WI38 (cell line): ENCODE data around the gene CRADD.

Source experiments
- H3K4me3 ChIP-seq: 2 replicates; pipeline ENCODE4 v1.5.1; 2011; ENCODE audit warnings: low read depth, mild to moderate bottlenecking, control low read depth, low read length
- TF ChIP-seq, protein P1 (sequence below): IDR thresholded peaks from 2 replicates; pipeline ENCODE4 v1.5.1; 2012; ENCODE audit warnings: low read depth, mild to moderate bottlenecking, control low read depth, low read length

The CRADD gene

DNA sequence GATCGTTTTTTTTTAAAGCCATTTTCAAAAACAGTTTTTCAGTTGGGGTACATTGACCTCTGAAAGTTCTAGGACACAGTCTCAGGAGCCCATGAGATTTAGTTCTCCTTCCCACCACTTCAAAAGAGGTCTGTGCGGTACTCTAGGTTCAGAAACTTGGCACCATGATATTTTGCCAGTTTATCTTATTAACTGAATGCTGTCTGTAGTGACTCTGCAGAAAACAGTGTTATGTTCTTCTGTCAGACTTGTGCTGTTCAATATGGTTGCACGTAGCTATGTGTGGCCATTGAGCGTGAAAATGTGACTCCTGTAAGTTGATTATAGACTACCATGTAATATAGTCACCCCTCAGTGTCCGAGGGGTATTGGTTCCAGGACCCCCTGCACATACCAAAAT lies 35.9 kb downstream of the CRADD start:
- no peak overlapping the region for H3K4me3 ChIP-seq
- TF ChIP-seq, protein P1, sequence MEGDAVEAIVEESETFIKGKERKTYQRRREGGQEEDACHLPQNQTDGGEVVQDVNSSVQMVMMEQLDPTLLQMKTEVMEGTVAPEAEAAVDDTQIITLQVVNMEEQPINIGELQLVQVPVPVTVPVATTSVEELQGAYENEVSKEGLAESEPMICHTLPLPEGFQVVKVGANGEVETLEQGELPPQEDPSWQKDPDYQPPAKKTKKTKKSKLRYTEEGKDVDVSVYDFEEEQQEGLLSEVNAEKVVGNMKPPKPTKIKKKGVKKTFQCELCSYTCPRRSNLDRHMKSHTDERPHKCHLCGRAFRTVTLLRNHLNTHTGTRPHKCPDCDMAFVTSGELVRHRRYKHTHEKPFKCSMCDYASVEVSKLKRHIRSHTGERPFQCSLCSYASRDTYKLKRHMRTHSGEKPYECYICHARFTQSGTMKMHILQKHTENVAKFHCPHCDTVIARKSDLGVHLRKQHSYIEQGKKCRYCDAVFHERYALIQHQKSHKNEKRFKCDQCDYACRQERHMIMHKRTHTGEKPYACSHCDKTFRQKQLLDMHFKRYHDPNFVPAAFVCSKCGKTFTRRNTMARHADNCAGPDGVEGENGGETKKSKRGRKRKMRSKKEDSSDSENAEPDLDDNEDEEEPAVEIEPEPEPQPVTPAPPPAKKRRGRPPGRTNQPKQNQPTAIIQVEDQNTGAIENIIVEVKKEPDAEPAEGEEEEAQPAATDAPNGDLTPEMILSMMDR: no peak

DNA sequence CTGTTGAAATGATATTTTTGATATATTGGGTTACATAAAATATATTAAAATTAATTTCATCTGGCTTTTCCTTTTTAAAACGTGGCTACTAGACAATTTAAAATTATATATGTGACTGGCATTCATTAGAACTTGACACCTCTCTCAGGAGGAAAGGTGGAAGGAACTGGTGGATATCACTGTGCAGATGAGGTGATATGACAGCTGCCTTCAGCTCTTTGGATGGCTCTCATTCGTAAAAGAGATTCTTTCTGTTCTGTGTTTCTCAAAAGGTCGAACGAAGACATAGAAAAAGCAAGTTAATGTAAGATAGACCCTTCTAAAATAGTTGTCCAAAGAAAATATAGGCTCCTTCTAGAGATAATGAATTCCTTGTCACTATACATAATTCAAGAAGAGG lies 36.6 kb downstream of the CRADD start:
- no peak overlapping the region for H3K4me3 ChIP-seq
- TF ChIP-seq, protein P1: no peak

DNA sequence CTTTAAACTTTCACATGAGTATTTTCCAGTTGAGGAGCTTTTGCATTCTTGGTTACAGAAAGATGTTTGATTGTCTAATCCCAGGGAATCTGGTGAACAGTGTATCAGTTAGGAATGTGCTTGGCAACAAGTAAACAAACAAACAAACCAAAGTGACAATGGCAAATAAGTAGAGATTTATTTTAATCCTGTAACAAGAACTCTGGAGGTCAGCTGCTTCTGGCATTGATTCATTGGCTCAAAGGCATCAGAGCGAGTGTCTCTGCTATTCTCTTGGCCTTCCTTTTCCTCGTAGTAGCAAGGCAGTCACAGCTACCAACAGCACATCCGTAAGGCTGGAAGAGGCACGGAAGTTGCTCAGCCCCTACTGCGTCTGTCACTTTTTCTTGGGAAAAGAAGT lies 37.2 kb downstream of the CRADD start:
- no peak overlapping the region for H3K4me3 ChIP-seq
- TF ChIP-seq, protein P1: no peak

DNA sequence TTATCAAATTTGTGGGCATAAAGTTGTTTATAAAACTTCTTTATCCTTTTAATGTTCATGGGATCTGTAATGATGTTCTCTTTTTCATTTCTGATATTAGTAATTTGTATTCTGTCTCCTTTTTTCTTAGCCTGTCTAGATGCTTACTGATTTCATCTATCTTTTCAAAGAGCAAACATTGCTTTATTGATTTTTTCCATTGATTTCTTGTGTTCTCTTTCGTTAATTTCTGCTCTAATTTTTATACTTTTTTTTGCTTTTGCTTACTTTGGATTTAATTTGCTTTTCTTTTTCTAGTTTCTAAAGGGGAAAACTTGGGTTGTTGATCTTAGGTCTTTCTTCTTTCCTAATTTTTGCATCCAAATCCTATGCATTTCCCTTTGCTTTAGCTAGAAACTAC lies 42.5 kb downstream of the CRADD start:
- TF ChIP-seq, protein P1: no peak

DNA sequence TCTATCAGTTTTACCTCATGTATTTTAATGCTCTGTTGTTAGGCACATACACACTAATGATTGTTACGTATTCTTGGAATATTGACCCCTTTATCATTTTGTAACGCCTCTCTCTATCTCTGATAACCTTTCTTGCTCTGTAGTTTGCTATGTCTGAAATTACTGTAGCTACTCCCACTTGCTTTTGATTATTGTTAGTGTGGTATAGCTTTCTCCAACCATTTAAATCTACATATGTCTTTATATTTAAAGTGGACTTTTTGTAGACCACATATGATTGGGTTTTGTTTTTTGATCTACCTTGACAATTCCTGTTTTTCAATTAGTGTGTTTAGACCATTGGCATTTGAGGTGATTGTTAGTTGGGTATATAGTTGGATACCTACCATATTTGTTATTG lies 43.4 kb downstream of the CRADD start:
- no peak overlapping the region for H3K4me3 ChIP-seq
- TF ChIP-seq, protein P1: no peak

More for the DNA sequence above, 42.5 kb downstream of the CRADD start:
- no peak overlapping the region for H3K4me3 ChIP-seq

DNA sequence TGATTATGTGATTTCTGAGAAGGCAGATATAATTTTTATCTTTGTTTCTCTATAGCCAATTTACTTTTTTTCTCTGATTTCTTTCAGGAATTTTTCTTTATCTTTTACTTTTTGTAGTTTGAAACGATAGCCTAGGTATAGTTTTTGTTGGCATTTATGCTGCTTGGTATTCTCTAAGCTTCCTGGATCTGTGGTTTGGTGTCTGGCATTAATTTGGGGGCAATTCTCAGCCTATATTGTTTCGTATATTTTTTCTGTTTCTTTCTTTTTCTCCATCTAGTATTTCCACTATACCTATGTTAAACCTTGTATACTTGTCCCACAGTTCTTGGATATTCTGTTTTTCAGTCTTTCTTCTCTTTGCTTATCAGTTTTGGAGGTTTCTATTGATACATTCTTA lies 45.0 kb downstream of the CRADD start:
- TF ChIP-seq, protein P1: no peak
- no peak overlapping the region for H3K4me3 ChIP-seq

DNA sequence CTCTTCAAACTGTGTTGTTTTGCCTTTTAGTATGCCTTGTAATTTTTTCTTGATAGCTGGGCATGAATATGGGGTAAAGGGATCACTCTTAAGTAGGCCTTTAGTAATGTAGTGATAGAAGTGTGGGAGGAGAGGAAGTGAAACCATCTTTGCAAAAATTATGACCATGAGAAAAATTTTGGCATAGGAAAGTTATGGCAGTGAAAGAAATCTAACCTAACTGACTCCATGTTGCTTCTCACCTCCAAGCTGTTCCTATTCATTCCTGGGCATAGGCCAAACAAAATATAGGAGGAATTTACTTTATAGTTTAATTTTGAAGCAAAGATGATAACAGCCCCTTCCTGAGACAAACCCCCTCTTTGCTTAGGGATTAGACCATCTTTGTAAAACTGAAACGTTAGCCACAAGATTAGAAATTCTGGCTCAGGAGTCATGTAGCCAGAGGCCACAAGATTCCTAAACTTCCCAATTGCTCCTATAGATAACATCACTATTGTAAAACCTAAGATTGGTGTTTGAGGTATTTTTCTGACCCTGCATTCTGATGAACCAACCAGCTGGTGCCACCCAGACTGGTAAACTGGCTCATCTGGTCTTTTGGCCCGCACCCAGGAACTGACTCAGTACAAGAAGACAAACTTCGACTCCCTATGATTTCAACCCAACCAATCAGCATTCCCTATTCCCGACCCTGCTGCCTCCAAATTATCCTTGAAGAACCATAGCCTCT lies 45.8 kb downstream of the CRADD start:
- no peak overlapping the region for H3K4me3 ChIP-seq
- TF ChIP-seq, protein P1: no peak
